A673 (cell line): Measurements from ENCODE around the gene BST2.

Source experiments
- CTCF ChIP-seq: fragments of 300-800, 200-600 bp; sonication (generic); conservative IDR thresholded peaks from 2 replicates; pipeline ENCODE4 v1.5.1; 2017; ENCODE audit warnings: low read depth, mild to moderate bottlenecking, antibody characterized with exemption, low read length, moderate library complexity, mixed read lengths
- EZH2 ChIP-seq: fragments of 200-600 bp; sonication (generic); IDR thresholded peaks from 2 replicates; pipeline ENCODE4 v1.6.1; 2017; ENCODE audit warnings: borderline replicate concordance, low read depth, mild to moderate bottlenecking, mixed read lengths, antibody characterized with exemption, low read length; ENCODE audit not compliant: poor library complexity, severe bottlenecking

GRCh38 chr19:17441241-17442021, 36.0 kb upstream of the BST2 start:
- TF ChIP-seq EZH2: no peak
- peak; percentile 61 for TF ChIP-seq CTCF
